Endodermal cell (in vitro differentiated cells): ENCODE data around the gene DFFB. TPM values are rescaled to one million over a fixed set of nuclear protein-coding genes. Genes with fewer than 3 reads are reported as not detected.
"Not testable (repeated sequence)": the region's sequence is repeated elsewhere in the genome, so short reads cannot be mapped to it uniquely, and the experiment has no call there.

Experiments
- DNase-seq: peaks from one replicate; pipeline ENCODE4 v3.0.0-alpha.2; 2017
- H3K27ac ChIP-seq: 2 replicates; pipeline ENCODE4 v1.5.1; 2013; ENCODE audit warnings: mild to moderate bottlenecking, low read depth, low read length, moderate library complexity
- H3K27me3 ChIP-seq: 2 replicates; pipeline ENCODE4 v1.6.1; 2013; ENCODE audit warnings: mild to moderate bottlenecking, low read length, moderate library complexity; ENCODE audit not compliant: insufficient read depth, control insufficient read depth, poor library complexity, severe bottlenecking
- H3K36me3 ChIP-seq: 2 replicates; pipeline ENCODE4 v1.7.0; 2013; ENCODE audit warnings: mild to moderate bottlenecking, low read length, moderate library complexity; ENCODE audit not compliant: control insufficient read depth, insufficient read depth
- H3K4me1 ChIP-seq: one replicate; pipeline ENCODE4 v1.7.0; 2013; ENCODE audit warnings: low read length; ENCODE audit not compliant: control insufficient read depth, insufficient read depth
- H3K4me3 ChIP-seq: 2 replicates; pipeline ENCODE4 v1.5.1; 2013; ENCODE audit warnings: mild to moderate bottlenecking, low read length, moderate library complexity
- H3K9ac ChIP-seq: 2 replicates; pipeline ENCODE4 v1.6.1; 2013; ENCODE audit warnings: mild to moderate bottlenecking, low read length, moderate library complexity; ENCODE audit not compliant: poor library complexity, severe bottlenecking; ENCODE audit errors: extremely low read depth
- H3K9me3 ChIP-seq: 2 replicates; pipeline ENCODE4 v1.6.1; 2013; ENCODE audit warnings: mild to moderate bottlenecking, low read length, moderate library complexity; ENCODE audit not compliant: control insufficient read depth
- H3K27ac Mint-ChIP-seq: 2 replicates; pipeline ENCODE4 v1.8.0; 2020; ENCODE audit warnings: mixed read lengths
- H3K27me3 Mint-ChIP-seq: 2 replicates; pipeline ENCODE4 v1.8.0; 2021; ENCODE audit warnings: mild to moderate bottlenecking, mixed read lengths; ENCODE audit not compliant: insufficient read depth
- H3K36me3 Mint-ChIP-seq: 2 replicates; pipeline ENCODE4 v1.8.0; 2020; ENCODE audit warnings: low read depth, mixed read lengths
- H3K4me1 Mint-ChIP-seq: 2 replicates; pipeline ENCODE4 v1.8.0; 2020; ENCODE audit warnings: mixed read lengths
- H3K4me3 Mint-ChIP-seq: 2 replicates; pipeline ENCODE4 v1.8.0; 2020; ENCODE audit warnings: mild to moderate bottlenecking, moderate library complexity, mixed read lengths
- H3K9me3 Mint-ChIP-seq: 2 replicates; pipeline ENCODE4 v1.8.0; 2020; ENCODE audit warnings: mild to moderate bottlenecking, mixed read lengths
- whole genome bisulfite sequencing, 2 experiments: methylation state at CpG; one replicate each; pipeline versions ENCODE4 v1.1.5 to v1.1.7; 2013; ENCODE audit warnings: missing lambda C conversion rate in 2 of 2, mixed read lengths in 1 of 2; ENCODE audit not compliant: insufficient coverage in 1 of 2, insufficient read length in 1 of 2; 5-methylcytosine and 5-hydroxymethylcytosine counted together
- total RNA-seq, 2 donors: library from RNA; stranded (reverse); fragmentation: NEBNext Ultra II Directional in 1 of 2; extraction: Animal tissue kit (Norgen Biotek cat#: 25700) in 1 of 2; gene quantifications; 2 replicates in 1 of 2; 3 replicates in 1 of 2; pipeline ENCODE4 v1.2.1, GENCODE V29; 2021
- TF ChIP-seq, protein P1 (sequence below): fragments of 200-600 bp; sonication (generic); conservative IDR thresholded peaks from 2 replicates; pipeline ENCODE4 v1.5.0; 2021; ENCODE audit warnings: antibody characterized with exemption, mild to moderate bottlenecking

The DFFB gene
- total RNA-seq, 2 donors from 2014 or later, result 7.2 to 7.6 TPM

DNA sequence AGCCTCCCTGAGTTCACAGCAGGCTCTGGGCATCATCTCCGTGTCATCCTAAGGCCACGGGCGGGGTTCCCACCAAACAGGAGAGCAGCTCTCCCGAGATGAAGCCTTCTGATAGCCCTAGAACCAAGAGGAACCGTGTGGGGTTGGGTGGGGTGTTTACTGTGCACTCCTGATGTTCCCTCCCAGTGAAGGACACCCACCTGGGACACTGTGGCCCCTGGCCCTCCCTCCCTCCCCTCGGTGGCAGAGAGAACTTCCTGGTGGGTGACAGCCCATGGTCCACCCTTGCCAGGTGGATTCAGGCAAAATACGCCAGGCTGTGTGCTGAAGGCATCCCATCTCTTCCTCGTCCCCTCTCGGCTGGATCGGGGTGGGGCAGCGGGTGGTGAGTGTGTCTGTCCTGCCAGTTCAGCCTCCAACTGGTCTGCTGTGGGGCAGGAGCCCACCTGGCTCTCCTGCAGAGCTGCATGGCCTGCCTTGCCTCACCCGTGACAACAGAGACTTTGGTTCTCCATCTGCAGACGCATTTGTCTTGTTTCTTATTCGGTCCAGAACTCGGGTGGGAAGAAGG, 58.4 kb downstream of the DFFB start:
- H3K9ac ChIP-seq, result no peak overlapping the region
- DNase-seq, result no peak
- no peaks in the 10 kb centered on the region for H3K27me3 ChIP-seq
- WGBS, 2 experiments, result 91 to 94% methylated on average over 7 to 15 of the region's 15 CpGs
- H3K9me3 Mint-ChIP-seq, result peaks cover 3% of the 10 kb centered on the region
- no peaks in the 10 kb centered on the region for H3K36me3 ChIP-seq
- H3K9me3 ChIP-seq, result no peaks in the 10 kb centered on the region
- no peak overlapping the region for H3K27ac Mint-ChIP-seq
- TF ChIP-seq, protein P1, sequence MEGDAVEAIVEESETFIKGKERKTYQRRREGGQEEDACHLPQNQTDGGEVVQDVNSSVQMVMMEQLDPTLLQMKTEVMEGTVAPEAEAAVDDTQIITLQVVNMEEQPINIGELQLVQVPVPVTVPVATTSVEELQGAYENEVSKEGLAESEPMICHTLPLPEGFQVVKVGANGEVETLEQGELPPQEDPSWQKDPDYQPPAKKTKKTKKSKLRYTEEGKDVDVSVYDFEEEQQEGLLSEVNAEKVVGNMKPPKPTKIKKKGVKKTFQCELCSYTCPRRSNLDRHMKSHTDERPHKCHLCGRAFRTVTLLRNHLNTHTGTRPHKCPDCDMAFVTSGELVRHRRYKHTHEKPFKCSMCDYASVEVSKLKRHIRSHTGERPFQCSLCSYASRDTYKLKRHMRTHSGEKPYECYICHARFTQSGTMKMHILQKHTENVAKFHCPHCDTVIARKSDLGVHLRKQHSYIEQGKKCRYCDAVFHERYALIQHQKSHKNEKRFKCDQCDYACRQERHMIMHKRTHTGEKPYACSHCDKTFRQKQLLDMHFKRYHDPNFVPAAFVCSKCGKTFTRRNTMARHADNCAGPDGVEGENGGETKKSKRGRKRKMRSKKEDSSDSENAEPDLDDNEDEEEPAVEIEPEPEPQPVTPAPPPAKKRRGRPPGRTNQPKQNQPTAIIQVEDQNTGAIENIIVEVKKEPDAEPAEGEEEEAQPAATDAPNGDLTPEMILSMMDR, result no peak
- H3K36me3 Mint-ChIP-seq, result no peaks in the 10 kb centered on the region
- no peak overlapping the region for H3K4me3 Mint-ChIP-seq
- H3K4me1 ChIP-seq, result no peaks in the 10 kb centered on the region
- H3K27me3 Mint-ChIP-seq, result no peaks in the 10 kb centered on the region
- peaks cover 7% of the 10 kb centered on the region for H3K4me1 Mint-ChIP-seq
- no peak overlapping the region for H3K27ac ChIP-seq
- no peak overlapping the region for H3K4me3 ChIP-seq

- H3K27me3 Mint-ChIP-seq, result no peaks in the 10 kb centered on the region
Observed at GRCh38 chr1:3917761-3918160, 60.5 kb downstream of the DFFB start.

DNA sequence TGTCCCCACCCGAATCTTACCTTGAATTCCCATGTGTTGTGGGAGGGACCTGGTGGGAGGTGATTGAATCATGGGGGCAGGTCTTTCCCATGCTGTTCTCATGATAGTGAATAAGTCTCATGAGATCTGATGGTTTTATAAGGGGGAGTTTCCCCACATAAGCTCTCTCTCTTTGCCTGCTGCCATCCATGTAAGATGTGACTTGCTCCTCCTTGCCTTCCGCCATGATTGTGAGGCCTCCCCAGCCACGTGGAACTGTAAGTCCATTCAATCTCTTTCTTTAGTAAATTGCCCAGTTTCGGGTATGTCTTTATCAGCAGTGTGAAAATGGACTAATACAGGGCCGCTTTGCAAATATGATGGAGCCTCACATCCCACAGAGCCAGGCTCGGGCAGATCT, 61.1 kb downstream of the DFFB start:
- H3K27ac ChIP-seq, H3K36me3 ChIP-seq, H3K4me1 ChIP-seq, H3K4me3 Mint-ChIP-seq, H3K4me1 Mint-ChIP-seq, H3K27me3 Mint-ChIP-seq, H3K9me3 ChIP-seq, H3K4me3 ChIP-seq, H3K27ac Mint-ChIP-seq, H3K9me3 Mint-ChIP-seq, H3K9ac ChIP-seq, DNase-seq, H3K36me3 Mint-ChIP-seq, H3K27me3 ChIP-seq: not testable (repeated sequence)
- 87% methylated on average over 6 of the region's 6 CpGs for WGBS, 2 experiments

More at GRCh38 chr1:3917761-3918160, 60.5 kb downstream of the DFFB start:
- no peak overlapping the region for H3K27ac ChIP-seq
- no peaks in the 10 kb centered on the region for H3K4me1 ChIP-seq
- no peaks in the 10 kb centered on the region for H3K36me3 ChIP-seq
- H3K4me3 Mint-ChIP-seq, result no peak overlapping the region
- H3K9me3 Mint-ChIP-seq, result peaks cover 3% of the 10 kb centered on the region
- TF ChIP-seq, protein P1, result no peak
- H3K9ac ChIP-seq, result no peak overlapping the region
- WGBS, 2 experiments, result 90 to 92% methylated on average over 8 of the region's 8 CpGs
- no peak for DNase-seq
- H3K9me3 ChIP-seq, result no peaks in the 10 kb centered on the region
- no peaks in the 10 kb centered on the region for H3K27me3 ChIP-seq
- H3K4me3 ChIP-seq, result no peak overlapping the region
- H3K36me3 Mint-ChIP-seq, result no peaks in the 10 kb centered on the region
- no peaks in the 10 kb centered on the region for H3K4me1 Mint-ChIP-seq
- H3K27ac Mint-ChIP-seq, result no peak overlapping the region
